Caco-2 (cell line): ENCODE data around the gene OR5B2. TPM values are rescaled to one million over a fixed set of nuclear protein-coding genes. Genes with fewer than 3 reads are reported as not detected.
A peak's percentile ranks its signal among the peaks of the same experiment; 100 is the strongest.

Source experiments
- BruUV-seq: library from RNA; stranded (reverse); fragments of 400-500 nt; replicated peaks from 2 replicates; lab custom pipeline; 2021; lab: Mats Ljungman, UMichigan
- CTCF ChIA-PET: fragments of 300-600 bp; sonication (Branson Sonifier 250); formaldehyde crosslinking; loops from one replicate; lab custom pipeline; 2022; ENCODE audit warnings: antibody characterized with exemption; lab: Charles Lee
- POLR2A ChIA-PET: fragments of 300-600 bp; sonication (Branson Sonifier 250); formaldehyde crosslinking; loops from one replicate; lab custom pipeline; 2022; ENCODE audit warnings: antibody characterized with exemption; lab: Charles Lee
- DNase-seq, 2 experiments: peaks; one replicate each; pipeline versions ENCODE4 v3.0.0 to v3.0.0-alpha.2; 2020 to 2022
- H3K27me3 ChIP-seq: replicated peaks from 2 replicates; pipeline ENCODE4 v1.6.0; 2011; ENCODE audit warnings: low read length; ENCODE audit not compliant: control insufficient read depth, insufficient read depth
- H3K36me3 ChIP-seq: 2 replicates; pipeline ENCODE4 v1.5.1; 2011; ENCODE audit warnings: low read length; ENCODE audit not compliant: control insufficient read depth, insufficient read depth
- H3K4me1 ChIP-seq: fragments of 250-450 bp; sonication (Bioruptor Pico); 2 replicates; pipeline ENCODE4 v1.5.1; 2020; ENCODE audit warnings: mild to moderate bottlenecking
- H3K4me3 ChIP-seq: 2 replicates; pipeline ENCODE4 v1.5.1; 2011; ENCODE audit warnings: low read depth, mild to moderate bottlenecking, control low read depth, low read length
- H3K9me3 ChIP-seq: fragments of 250-450 bp; sonication (Bioruptor Pico); 2 replicates; pipeline ENCODE4 v1.5.1; 2020; ENCODE audit warnings: mild to moderate bottlenecking, moderate library complexity
- H3K27ac Mint-ChIP-seq: one replicate; pipeline ENCODE4 v1.8.0; 2022; ENCODE audit warnings: mixed read lengths; ENCODE audit not compliant: unreplicated experiment
- H3K27me3 Mint-ChIP-seq: one replicate; pipeline ENCODE4 v1.8.0; 2022; ENCODE audit warnings: mixed read lengths; ENCODE audit not compliant: insufficient read depth, unreplicated experiment
- H3K36me3 Mint-ChIP-seq: one replicate; pipeline ENCODE4 v1.8.0; 2022; ENCODE audit warnings: mild to moderate bottlenecking, mixed read lengths; ENCODE audit not compliant: insufficient read depth, unreplicated experiment
- H3K4me1 Mint-ChIP-seq: one replicate; pipeline ENCODE4 v1.8.0; 2022; ENCODE audit warnings: low read depth, mixed read lengths; ENCODE audit not compliant: unreplicated experiment
- H3K4me3 Mint-ChIP-seq: one replicate; pipeline ENCODE4 v1.8.0; 2022; ENCODE audit warnings: mild to moderate bottlenecking, moderate library complexity, mixed read lengths; ENCODE audit not compliant: unreplicated experiment
- H3K9me3 Mint-ChIP-seq: one replicate; pipeline ENCODE4 v1.8.0; 2022; ENCODE audit warnings: mixed read lengths; ENCODE audit not compliant: unreplicated experiment
- intact Hi-C: fragments of 100-400 bp; cut with micrococcal nuclease; formaldehyde crosslinking; loops from one replicate; pipeline ENCODE4 v1.10.0; 2022; ENCODE audit not compliant: unreplicated experiment
- total RNA-seq: library from RNA; stranded (reverse); gene quantifications from 2 replicates; pipeline ENCODE4 v1.2.3, GENCODE V29; 2022
- TF ChIP-seq, protein P1 (sequence below), 2 experiments: fragments of 200-600 bp in 1 of 2; IDR thresholded peaks; 1 replicate in 1 of 2; 2 replicates in 1 of 2; pipeline versions ENCODE4 v1.5.1 to v1.8.0; 2011 to 2022; ENCODE audit warnings: antibody characterized with exemption in 1 of 2, control low read depth in 1 of 2, inconsistent platforms in 1 of 2, low read depth in 1 of 2, low read length in 1 of 2, mild to moderate bottlenecking in 1 of 2, moderate library complexity in 1 of 2; ENCODE audit not compliant: insufficient read depth in 1 of 2, severe bottlenecking in 1 of 2, unreplicated experiment in 1 of 2

The OR5B2 gene
- total RNA-seq, 1 experiment from 2014 or later, result not detected

DNA sequence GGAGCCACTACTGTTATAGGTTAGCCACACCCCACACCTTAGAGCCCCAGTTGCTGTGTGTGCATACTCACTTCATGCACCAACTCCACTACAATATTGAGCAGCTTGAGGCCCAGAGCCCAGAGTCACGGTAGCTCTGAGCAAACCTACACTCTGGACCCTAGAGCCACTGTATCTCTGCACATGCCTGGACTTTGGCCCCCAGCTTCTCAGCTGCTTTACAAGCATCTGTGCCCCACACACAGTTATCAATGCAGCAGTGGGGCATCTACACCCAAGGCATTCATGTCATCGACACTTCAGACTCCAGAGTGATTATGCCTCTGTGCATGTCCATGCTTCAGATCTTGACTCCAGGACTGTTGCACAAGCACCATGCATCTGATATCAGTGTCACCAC lies 16.4 kb upstream of the OR5B2 start:
- Histone ChIP-seq H3K9me3 (no peaks in the 10 kb centered on the region), H3K4me3 (no peak overlapping the region), H3K27me3 (no peaks in the 10 kb centered on the region), H3K36me3 (no peaks in the 10 kb centered on the region), H3K4me1 (no peaks in the 10 kb centered on the region)
- BruUV-seq, result no TSS peak
- ChIA-PET CTCF (no interaction called here), POLR2A (no interaction called here)
- intact Hi-C loops, result no loop called here
- Mint-ChIP-seq H3K27me3 (no peaks in the 10 kb centered on the region), H3K27ac (no peak overlapping the region), H3K4me3 (no peak overlapping the region), H3K36me3 (no peaks in the 10 kb centered on the region), H3K4me1 (no peaks in the 10 kb centered on the region), H3K9me3 (peaks cover 10% of the 10 kb centered on the region)
- DNase-seq, result peak in 1 of 2 experiments; percentile 2
- TF ChIP-seq, protein P1, sequence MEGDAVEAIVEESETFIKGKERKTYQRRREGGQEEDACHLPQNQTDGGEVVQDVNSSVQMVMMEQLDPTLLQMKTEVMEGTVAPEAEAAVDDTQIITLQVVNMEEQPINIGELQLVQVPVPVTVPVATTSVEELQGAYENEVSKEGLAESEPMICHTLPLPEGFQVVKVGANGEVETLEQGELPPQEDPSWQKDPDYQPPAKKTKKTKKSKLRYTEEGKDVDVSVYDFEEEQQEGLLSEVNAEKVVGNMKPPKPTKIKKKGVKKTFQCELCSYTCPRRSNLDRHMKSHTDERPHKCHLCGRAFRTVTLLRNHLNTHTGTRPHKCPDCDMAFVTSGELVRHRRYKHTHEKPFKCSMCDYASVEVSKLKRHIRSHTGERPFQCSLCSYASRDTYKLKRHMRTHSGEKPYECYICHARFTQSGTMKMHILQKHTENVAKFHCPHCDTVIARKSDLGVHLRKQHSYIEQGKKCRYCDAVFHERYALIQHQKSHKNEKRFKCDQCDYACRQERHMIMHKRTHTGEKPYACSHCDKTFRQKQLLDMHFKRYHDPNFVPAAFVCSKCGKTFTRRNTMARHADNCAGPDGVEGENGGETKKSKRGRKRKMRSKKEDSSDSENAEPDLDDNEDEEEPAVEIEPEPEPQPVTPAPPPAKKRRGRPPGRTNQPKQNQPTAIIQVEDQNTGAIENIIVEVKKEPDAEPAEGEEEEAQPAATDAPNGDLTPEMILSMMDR (IDR thresholded peaks at IDR 0.05; ENCODE audit: insufficient read depth in 1 of 2, low read depth in 1 of 2, low read length in 1 of 2, severe bottlenecking in 1 of 2, unreplicated experiment in 1 of 2), result no peak

DNA sequence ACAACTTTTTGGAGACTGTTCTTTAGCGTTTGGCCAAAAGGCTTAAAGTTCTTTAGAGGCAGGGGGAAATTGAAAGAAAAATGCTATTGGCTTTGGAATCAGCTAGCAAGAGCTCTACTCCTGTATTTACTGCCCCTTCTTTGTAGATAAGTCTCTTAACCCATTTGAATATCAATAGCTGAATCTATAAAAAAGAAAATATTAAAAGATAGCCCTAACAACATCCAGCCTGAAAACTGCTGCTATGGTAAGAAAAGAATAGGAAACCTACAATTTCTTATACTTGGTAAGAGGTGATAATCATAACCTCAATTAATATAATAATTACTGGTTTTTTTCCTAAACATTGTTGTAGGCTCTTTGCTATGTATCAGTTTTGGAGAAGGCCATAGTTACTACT lies 14.2 kb upstream of the OR5B2 start, which contains the start of gene OR5B12:
OR5B12 (minus strand) TSS at position 101 of the 400 bp plus-strand sequence. CDS start 2,085 bp downstream, outside the sequence.
- Histone ChIP-seq H3K4me1 (no peaks in the 10 kb centered on the region), H3K9me3 (no peaks in the 10 kb centered on the region), H3K27me3 (no peaks in the 10 kb centered on the region; the same call in 1 of the 2 replicates), H3K36me3 (no peaks in the 10 kb centered on the region), H3K4me3 (no peak within 1 kb of the TSS)
- no peaks in the 10 kb centered on the region for H3K4me1 Mint-ChIP-seq
- H3K27me3 Mint-ChIP-seq, result peaks cover 2% of the 10 kb centered on the region
- no peak for DNase-seq
- CTCF ChIA-PET, result no interaction called here
- peaks cover 10% of the 10 kb centered on the region for H3K9me3 Mint-ChIP-seq
- TF ChIP-seq, protein P1 (IDR thresholded peaks at IDR 0.05; ENCODE audit: insufficient read depth in 1 of 2, low read depth in 1 of 2, low read length in 1 of 2, severe bottlenecking in 1 of 2, unreplicated experiment in 1 of 2), result no peak
- POLR2A ChIA-PET, result no interaction called here
- intact Hi-C loops, result no loop called here
- no peaks in the 10 kb centered on the region for H3K36me3 Mint-ChIP-seq
- no peak within 1 kb of the TSS for H3K4me3 Mint-ChIP-seq
- H3K27ac Mint-ChIP-seq, result no peak within 1 kb of the TSS
- no TSS peak for BruUV-seq

DNA sequence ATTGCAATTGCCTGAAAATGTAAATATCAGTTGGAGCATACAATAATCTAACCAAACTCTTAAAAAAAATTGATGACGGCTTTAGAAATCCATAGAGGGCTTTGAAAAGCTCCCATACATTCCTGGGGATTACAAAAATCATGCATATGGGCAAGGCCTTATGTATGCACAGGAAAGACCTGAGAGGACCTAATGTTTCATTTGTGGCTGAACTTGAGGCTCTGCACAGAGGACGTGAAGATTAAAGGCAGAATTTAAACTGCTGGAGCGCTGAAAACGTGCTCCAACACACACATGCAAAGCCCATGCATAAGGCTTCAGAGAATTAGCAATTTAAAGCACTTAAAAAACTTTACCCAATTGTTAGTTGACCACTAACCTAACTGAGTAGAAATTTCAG lies 10.6 kb upstream of the OR5B2 start:
- no peak for DNase-seq
- no peaks in the 10 kb centered on the region for H3K4me1 Mint-ChIP-seq
- H3K9me3 Mint-ChIP-seq, result no peaks in the 10 kb centered on the region
- POLR2A ChIA-PET, result no interaction called here
- Histone ChIP-seq H3K27me3 (no peaks in the 10 kb centered on the region; the same call in 1 of the 2 replicates), H3K4me3 (no peak overlapping the region), H3K9me3 (no peaks in the 10 kb centered on the region), H3K36me3 (no peaks in the 10 kb centered on the region), H3K4me1 (no peaks in the 10 kb centered on the region)
- no peaks in the 10 kb centered on the region for H3K36me3 Mint-ChIP-seq
- no TSS peak for BruUV-seq
- intact Hi-C loops, result loop anchor here (5.0 kb wide), 1 partner anchor 526 kb away; no protein-coding TSS in a partner anchor
- TF ChIP-seq, protein P1 (IDR thresholded peaks at IDR 0.05; ENCODE audit: insufficient read depth in 1 of 2, low read depth in 1 of 2, low read length in 1 of 2, severe bottlenecking in 1 of 2, unreplicated experiment in 1 of 2), result no peak
- peaks cover 2% of the 10 kb centered on the region for H3K27me3 Mint-ChIP-seq
- CTCF ChIA-PET, result no interaction called here
- no peak overlapping the region for H3K4me3 Mint-ChIP-seq
- no peak overlapping the region for H3K27ac Mint-ChIP-seq
